ENCODE data around the gene MTA1. TPM values are rescaled to one million over a fixed set of nuclear protein-coding genes. Genes with fewer than 3 reads are reported as not detected.
A peak's percentile ranks its signal among the peaks of the same experiment; 100 is the strongest.

The MTA1 gene
- total RNA-seq, 4 donors from 2014 or later: 67.5 to 213 (median 95.3) TPM

- H3K27ac ChIP-seq: peak overlapping the region; percentile 74 to 92 (median 82)
- TF ChIP-seq CTCF (IDR thresholded peaks at IDR 0.05) (no peak), EP300 (IDR thresholded peaks at IDR 0.05) (no peak), POLR2A (IDR thresholded peaks at IDR 0.05) (no peak)
- H3K9me3 ChIP-seq: no peaks in the 10 kb centered on the region
- H3K36me3 ChIP-seq: peaks cover 0 to 12% (median 0%) of the 10 kb centered on the region in 3 donors
- no peak overlapping the region for H3K4me3 ChIP-seq
- H3K4me1 ChIP-seq: peaks cover 0 to 23% (median 8%) of the 10 kb centered on the region in 4 donors
- DNase-seq (ENCODE audit: low spot score in 2 of 2): no peak
- H3K27me3 ChIP-seq: no peaks in the 10 kb centered on the region
- WGBS, 2 donors: 59 to 61% methylated on average over 31 to 34 of the region's 36 CpGs
Measured at GRCh38 chr14:105498430-105499255, 79.0 kb downstream of the MTA1 start.

- no peak for DNase-seq (ENCODE audit: low spot score in 2 of 2)
- TF ChIP-seq CTCF (IDR thresholded peaks at IDR 0.05) (no peak), EP300 (IDR thresholded peaks at IDR 0.05) (peak; percentile 34 to 35), POLR2A (IDR thresholded peaks at IDR 0.05) (peak in 1 of 2 donors; percentile 35)
- Histone ChIP-seq H3K4me3 (no peak overlapping the region), H3K27ac (peak overlapping the region; percentile 74 to 92 (median 82)), H3K36me3 (peaks cover 0 to 5% (median 0%) of the 10 kb centered on the region in 3 donors), H3K27me3 (no peaks in the 10 kb centered on the region), H3K4me1 (peaks cover 0 to 23% (median 8%) of the 10 kb centered on the region in 4 donors), H3K9me3 (no peaks in the 10 kb centered on the region)
- 36 to 38% methylated on average over 8 to 18 of the region's 27 CpGs for WGBS, 2 donors
Measured at GRCh38 chr14:105499256-105500035, 79.8 kb downstream of the MTA1 start.

- no peaks in the 10 kb centered on the region for H3K9me3 ChIP-seq
- H3K27me3 ChIP-seq: no peaks in the 10 kb centered on the region
- no peak overlapping the region for H3K4me3 ChIP-seq
- peak overlapping the region; percentile 74 to 92 (median 82) for H3K27ac ChIP-seq
- no peak for DNase-seq (ENCODE audit: low spot score in 2 of 2)
- TF ChIP-seq POLR2A (IDR thresholded peaks at IDR 0.05): no peak
- TF ChIP-seq CTCF (IDR thresholded peaks at IDR 0.05): no peak
- TF ChIP-seq EP300 (IDR thresholded peaks at IDR 0.05): no peak
- peaks cover 0 to 4% (median 0%) of the 10 kb centered on the region in 3 donors for H3K36me3 ChIP-seq
- H3K4me1 ChIP-seq: peaks cover 0 to 23% (median 8%) of the 10 kb centered on the region in 4 donors
- WGBS, 2 donors: 73 to 74% methylated on average over 12 to 21 of the region's 21 CpGs
Measured at GRCh38 chr14:105500036-105500725, 80.6 kb downstream of the MTA1 start.

- Histone ChIP-seq H3K4me3 (no peak overlapping the region), H3K36me3 (peaks cover 0 to 4% (median 0%) of the 10 kb centered on the region in 3 donors), H3K27me3 (no peaks in the 10 kb centered on the region), H3K4me1 (peaks cover 0 to 23% (median 8%) of the 10 kb centered on the region in 4 donors), H3K27ac (peak overlapping the region in 2 of 4 donors; percentile 90 to 92), H3K9me3 (no peaks in the 10 kb centered on the region)
- no peak for DNase-seq (ENCODE audit: low spot score in 2 of 2)
- TF ChIP-seq EP300 (IDR thresholded peaks at IDR 0.05) (no peak), CTCF (IDR thresholded peaks at IDR 0.05) (no peak), POLR2A (IDR thresholded peaks at IDR 0.05) (no peak)
- 66 to 70% methylated on average over 10 of the region's 10 CpGs for WGBS, 2 donors
Measured at GRCh38 chr14:105500726-105501101, 81.1 kb downstream of the MTA1 start.
